ENCODE results near the gene HSPD1. TPM values are rescaled to one million over a fixed set of nuclear protein-coding genes. Genes with fewer than 3 reads are reported as not detected.

HSPD1 gene
- total and polyA plus RNA-seq, 2 donors from 2014 or later: 157 to 390 TPM

DNA sequence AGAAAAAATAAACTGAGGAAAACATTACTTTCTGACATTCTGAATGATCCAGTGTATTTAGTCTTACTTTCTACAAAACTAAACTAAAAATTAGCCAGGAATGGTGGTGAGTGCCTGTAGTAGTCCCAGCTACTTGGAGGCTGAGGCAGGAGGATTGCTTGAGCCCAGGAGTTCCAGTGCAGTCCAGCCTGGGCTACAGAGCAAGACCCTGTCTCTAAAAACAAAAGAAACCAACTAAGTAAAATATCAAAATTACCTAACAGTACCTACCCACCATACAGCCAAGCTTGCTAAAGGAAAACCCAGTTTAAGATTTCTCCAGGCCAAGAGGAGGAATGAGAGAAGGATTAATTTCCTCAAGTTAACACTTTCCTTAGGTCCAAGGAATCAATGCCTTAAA is 2.9 kb downstream of the HSPD1 start:
- Histone ChIP-seq H3K27me3 (ENCODE audit: control insufficient read depth, insufficient read depth, low read length) (no peaks in the 10 kb centered on the region), H3K4me1 (ENCODE audit: control insufficient read depth in 2 of 3, insufficient read depth in 2 of 3, low read depth in 1 of 3, low read length in 3 of 3) (peaks cover 0 to 14% (median 2%) of the 10 kb centered on the region in 3 donors), H3K9ac (ENCODE audit: low read length in 3 of 3) (no peak overlapping the region), H3K27ac (ENCODE audit: low read depth in 2 of 2, low read length in 2 of 2) (no peak overlapping the region), H3K36me3 (ENCODE audit: control insufficient read depth in 2 of 3, insufficient read depth in 3 of 3, low read length in 3 of 3) (peaks cover 16 to 49% (median 21%) of the 10 kb centered on the region in 3 donors), H3K9me3 (ENCODE audit: control insufficient read depth in 2 of 3, insufficient read depth in 1 of 3, low read length in 3 of 3) (no peaks in the 10 kb centered on the region), H3K4me3 (ENCODE audit: low read length in 3 of 3) (no peak overlapping the region)
- no peak for DNase-seq
- TF ChIP-seq, protein P1, sequence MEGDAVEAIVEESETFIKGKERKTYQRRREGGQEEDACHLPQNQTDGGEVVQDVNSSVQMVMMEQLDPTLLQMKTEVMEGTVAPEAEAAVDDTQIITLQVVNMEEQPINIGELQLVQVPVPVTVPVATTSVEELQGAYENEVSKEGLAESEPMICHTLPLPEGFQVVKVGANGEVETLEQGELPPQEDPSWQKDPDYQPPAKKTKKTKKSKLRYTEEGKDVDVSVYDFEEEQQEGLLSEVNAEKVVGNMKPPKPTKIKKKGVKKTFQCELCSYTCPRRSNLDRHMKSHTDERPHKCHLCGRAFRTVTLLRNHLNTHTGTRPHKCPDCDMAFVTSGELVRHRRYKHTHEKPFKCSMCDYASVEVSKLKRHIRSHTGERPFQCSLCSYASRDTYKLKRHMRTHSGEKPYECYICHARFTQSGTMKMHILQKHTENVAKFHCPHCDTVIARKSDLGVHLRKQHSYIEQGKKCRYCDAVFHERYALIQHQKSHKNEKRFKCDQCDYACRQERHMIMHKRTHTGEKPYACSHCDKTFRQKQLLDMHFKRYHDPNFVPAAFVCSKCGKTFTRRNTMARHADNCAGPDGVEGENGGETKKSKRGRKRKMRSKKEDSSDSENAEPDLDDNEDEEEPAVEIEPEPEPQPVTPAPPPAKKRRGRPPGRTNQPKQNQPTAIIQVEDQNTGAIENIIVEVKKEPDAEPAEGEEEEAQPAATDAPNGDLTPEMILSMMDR (IDR thresholded peaks at IDR 0.05; ENCODE audit: borderline replicate concordance, extremely low read depth, insufficient read depth): no peak
- intact Hi-C loops (cut with DNase I): no loop called here
- no peak for FAIRE-seq

DNA sequence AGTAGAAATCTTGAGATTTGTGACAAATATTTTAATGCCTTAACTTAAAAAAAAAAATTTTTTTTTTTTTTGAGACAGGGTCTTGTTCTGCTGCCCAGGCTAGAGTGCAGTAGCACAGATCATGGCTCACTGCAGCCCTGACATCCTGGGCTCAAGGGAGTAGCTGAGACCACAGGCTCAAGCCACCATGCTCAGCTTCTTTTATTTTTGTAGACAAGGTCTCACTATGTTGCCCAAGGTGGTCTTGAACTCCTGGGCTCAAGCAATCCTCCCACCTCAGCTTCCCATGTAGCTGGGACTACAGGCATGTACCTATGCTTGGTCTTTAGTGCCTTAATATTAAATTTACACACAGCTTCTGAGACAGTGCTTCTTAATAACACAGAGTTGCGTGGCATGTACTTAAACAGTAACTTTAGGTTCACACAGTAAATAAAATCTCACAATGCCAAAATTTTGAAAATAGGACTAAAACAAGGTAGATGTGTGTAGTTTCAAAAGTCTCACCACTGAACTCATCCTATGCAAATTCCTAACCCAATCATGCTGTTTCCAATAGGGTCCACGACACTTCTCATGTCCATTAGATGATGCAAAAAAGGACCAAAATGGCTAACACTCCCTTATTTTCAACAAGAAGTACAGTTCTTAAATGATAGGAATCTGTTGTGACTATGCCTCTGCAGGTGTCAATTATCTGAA is 4.1 kb downstream of the HSPD1 start:
- TF ChIP-seq, protein P1 (IDR thresholded peaks at IDR 0.05; ENCODE audit: borderline replicate concordance, extremely low read depth, insufficient read depth): no peak
- Histone ChIP-seq H3K9ac (ENCODE audit: low read length in 3 of 3) (no peak overlapping the region), H3K36me3 (ENCODE audit: control insufficient read depth in 2 of 3, insufficient read depth in 3 of 3, low read length in 3 of 3) (peaks cover 16 to 59% (median 22%) of the 10 kb centered on the region in 3 donors), H3K27ac (ENCODE audit: low read depth in 2 of 2, low read length in 2 of 2) (no peak overlapping the region), H3K9me3 (ENCODE audit: control insufficient read depth in 2 of 3, insufficient read depth in 1 of 3, low read length in 3 of 3) (no peaks in the 10 kb centered on the region), H3K4me1 (ENCODE audit: control insufficient read depth in 2 of 3, insufficient read depth in 2 of 3, low read depth in 1 of 3, low read length in 3 of 3) (peaks cover 0 to 14% (median 2%) of the 10 kb centered on the region in 3 donors), H3K27me3 (ENCODE audit: control insufficient read depth, insufficient read depth, low read length) (no peaks in the 10 kb centered on the region), H3K4me3 (ENCODE audit: low read length in 3 of 3) (no peak overlapping the region)
- intact Hi-C loops (cut with DNase I): no loop called here
- no peak for FAIRE-seq
- no peak for DNase-seq

DNA sequence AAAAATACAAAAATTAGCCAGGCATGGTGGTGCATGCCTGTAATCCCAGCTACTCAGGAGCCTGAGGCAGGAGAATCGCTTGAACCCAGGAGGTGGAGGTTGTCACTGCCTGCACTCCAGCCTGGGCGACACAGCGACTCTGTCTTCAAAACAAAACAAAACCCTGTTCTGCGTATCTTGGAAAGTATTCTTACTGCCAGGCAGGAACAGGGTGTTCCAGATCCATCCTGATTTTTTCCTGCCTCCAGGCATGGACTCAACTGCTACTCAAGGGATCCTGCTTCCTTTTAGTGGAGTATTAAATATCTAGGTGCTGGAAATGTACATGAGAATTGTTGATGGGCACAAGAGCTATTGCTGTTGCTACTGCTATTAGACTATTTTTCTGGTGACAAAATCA is 12.3 kb downstream of the HSPD1 start:
- Histone ChIP-seq H3K4me1 (ENCODE audit: control insufficient read depth in 2 of 3, insufficient read depth in 2 of 3, low read depth in 1 of 3, low read length in 3 of 3) (no peaks in the 10 kb centered on the region), H3K27me3 (ENCODE audit: control insufficient read depth, insufficient read depth, low read length) (no peaks in the 10 kb centered on the region), H3K27ac (ENCODE audit: low read depth in 2 of 2, low read length in 2 of 2) (peak overlapping the region in 1 of 2 donors; percentile 3), H3K4me3 (ENCODE audit: low read length in 3 of 3) (no peak overlapping the region), H3K36me3 (ENCODE audit: control insufficient read depth in 2 of 3, insufficient read depth in 3 of 3, low read length in 3 of 3) (peaks cover 2 to 53% (median 29%) of the 10 kb centered on the region in 3 donors), H3K9me3 (ENCODE audit: control insufficient read depth in 2 of 3, insufficient read depth in 1 of 3, low read length in 3 of 3) (no peaks in the 10 kb centered on the region), H3K9ac (ENCODE audit: low read length in 3 of 3) (no peak overlapping the region)
- TF ChIP-seq, protein P1 (IDR thresholded peaks at IDR 0.05; ENCODE audit: borderline replicate concordance, extremely low read depth, insufficient read depth): no peak
- FAIRE-seq: no peak
- intact Hi-C loops (cut with DNase I): no loop called here
- no peak for DNase-seq
